RWPE1 (cell line): ENCODE measurements around the gene DBNDD2.
A peak's percentile ranks its signal among the peaks of the same experiment; 100 is the strongest.

Experiments used
- CTCF ChIA-PET: fragments of 350-600 bp; sonication (Branson Sonifier 250); formaldehyde crosslinking; extraction: SDS; loops from one replicate; lab custom pipeline; 2021; lab: Yijun Ruan, JAX
- POLR2A ChIA-PET: fragments of 400-600 bp; formaldehyde crosslinking; extraction: SDS; loops from one replicate; lab custom pipeline; 2020; ENCODE audit warnings: antibody characterized with exemption; ENCODE audit not compliant: low non-redundant PET; lab: Yijun Ruan, JAX
- DNase-seq: peaks from one replicate; pipeline ENCODE4 v3.0.0; 2012; ENCODE audit warnings: low spot score
- H3K27ac ChIP-seq: fragments of 450-650 bp; 2 replicates; pipeline ENCODE4 v1.5.1; 2017
- TF ChIP-seq, protein P1 (sequence below): fragments of 450-650 bp; conservative IDR thresholded peaks from 2 replicates; pipeline ENCODE4 v1.5.1; 2017; ENCODE audit warnings: low read depth, mild to moderate bottlenecking

Gene DBNDD2

GRCh38 chr20:45425561-45425960, 17.5 kb downstream of the DBNDD2 start:
- TF ChIP-seq, protein P1, sequence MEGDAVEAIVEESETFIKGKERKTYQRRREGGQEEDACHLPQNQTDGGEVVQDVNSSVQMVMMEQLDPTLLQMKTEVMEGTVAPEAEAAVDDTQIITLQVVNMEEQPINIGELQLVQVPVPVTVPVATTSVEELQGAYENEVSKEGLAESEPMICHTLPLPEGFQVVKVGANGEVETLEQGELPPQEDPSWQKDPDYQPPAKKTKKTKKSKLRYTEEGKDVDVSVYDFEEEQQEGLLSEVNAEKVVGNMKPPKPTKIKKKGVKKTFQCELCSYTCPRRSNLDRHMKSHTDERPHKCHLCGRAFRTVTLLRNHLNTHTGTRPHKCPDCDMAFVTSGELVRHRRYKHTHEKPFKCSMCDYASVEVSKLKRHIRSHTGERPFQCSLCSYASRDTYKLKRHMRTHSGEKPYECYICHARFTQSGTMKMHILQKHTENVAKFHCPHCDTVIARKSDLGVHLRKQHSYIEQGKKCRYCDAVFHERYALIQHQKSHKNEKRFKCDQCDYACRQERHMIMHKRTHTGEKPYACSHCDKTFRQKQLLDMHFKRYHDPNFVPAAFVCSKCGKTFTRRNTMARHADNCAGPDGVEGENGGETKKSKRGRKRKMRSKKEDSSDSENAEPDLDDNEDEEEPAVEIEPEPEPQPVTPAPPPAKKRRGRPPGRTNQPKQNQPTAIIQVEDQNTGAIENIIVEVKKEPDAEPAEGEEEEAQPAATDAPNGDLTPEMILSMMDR: no peak
- H3K27ac ChIP-seq: no peak overlapping the region
- CTCF ChIA-PET: interaction anchor here (0.6 kb wide), 2 partner anchors 63 to 305 kb away, joined by 3 read pairs; partner anchors contain the start of gene SYS1
- POLR2A ChIA-PET: no interaction called here
- no peak for DNase-seq

- no peak for DNase-seq
- H3K27ac ChIP-seq: peak overlapping the region; percentile 3
- ChIA-PET CTCF (interaction anchor here (0.6 to 2.2 kb wide), 5 partner anchors 11 to 306 kb away, joined by 3 to 8 read pairs (median 3); partner anchors contain the start of gene SYS1), POLR2A (interaction anchor here (0.6 kb wide), 1 partner anchor 389 kb away, joined by 3 read pairs; no protein-coding TSS in a partner anchor)
- TF ChIP-seq, protein P1: no peak
Observed at GRCh38 chr20:45426320-45427016, 18.4 kb downstream of the DBNDD2 start.

- ChIA-PET CTCF (interaction anchor here (0.5 to 2.2 kb wide), 8 partner anchors 9 to 538 kb away, joined by 3 to 8 read pairs (median 4); no protein-coding TSS in a partner anchor), POLR2A (interaction anchor here (0.6 to 1.4 kb wide), 2 partner anchors 12 to 390 kb away, joined by 3 to 4 read pairs; no protein-coding TSS in a partner anchor)
- TF ChIP-seq, protein P1: no peak
- peak overlapping the region; percentile 3; the same call in 1 of the 2 replicates for H3K27ac ChIP-seq
- no peak for DNase-seq
Observed at GRCh38 chr20:45427236-45428149, 19.4 kb downstream of the DBNDD2 start.

- POLR2A ChIA-PET: interaction anchor here (0.7 to 0.8 kb wide), 2 partner anchors 66 to 82 kb away, joined by 3 read pairs; partner anchors contain the start of genes SDC4 and SYS1
- DNase-seq: no peak
- CTCF ChIA-PET: interaction anchor here (0.6 to 1.6 kb wide), 5 partner anchors 14 to 524 kb away, joined by 3 to 6 read pairs (median 3); no protein-coding TSS in a partner anchor
- no peak overlapping the region for H3K27ac ChIP-seq
- TF ChIP-seq, protein P1: no peak
Observed at GRCh38 chr20:45429618-45430017, 21.5 kb downstream of the DBNDD2 start.

DNA sequence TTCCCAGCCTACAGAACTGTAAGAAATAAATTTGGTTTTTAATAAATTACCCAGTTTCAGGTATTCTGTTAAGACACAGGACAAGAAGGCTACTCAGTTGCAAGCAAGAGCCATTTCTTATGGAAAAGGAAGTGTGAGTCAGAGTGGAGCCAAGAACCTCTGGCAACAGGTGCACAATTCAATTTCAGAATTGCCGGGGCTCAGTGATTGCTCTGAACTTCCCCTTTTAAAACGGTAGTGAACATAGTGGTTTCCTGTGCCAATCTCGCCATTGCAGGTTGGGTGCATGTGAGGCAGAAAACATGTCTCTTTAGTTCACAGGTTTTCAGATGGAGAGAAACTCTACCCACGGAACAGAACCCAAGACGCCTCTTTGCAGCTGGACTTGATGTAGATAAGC, 24.2 kb downstream of the DBNDD2 start:
- no peak for DNase-seq
- TF ChIP-seq, protein P1: no peak
- ChIA-PET POLR2A (no interaction called here), CTCF (interaction anchor here (1.9 kb wide), 1 partner anchor 109 kb away, joined by 4 read pairs; no protein-coding TSS in a partner anchor)
- no peak overlapping the region for H3K27ac ChIP-seq

DNA sequence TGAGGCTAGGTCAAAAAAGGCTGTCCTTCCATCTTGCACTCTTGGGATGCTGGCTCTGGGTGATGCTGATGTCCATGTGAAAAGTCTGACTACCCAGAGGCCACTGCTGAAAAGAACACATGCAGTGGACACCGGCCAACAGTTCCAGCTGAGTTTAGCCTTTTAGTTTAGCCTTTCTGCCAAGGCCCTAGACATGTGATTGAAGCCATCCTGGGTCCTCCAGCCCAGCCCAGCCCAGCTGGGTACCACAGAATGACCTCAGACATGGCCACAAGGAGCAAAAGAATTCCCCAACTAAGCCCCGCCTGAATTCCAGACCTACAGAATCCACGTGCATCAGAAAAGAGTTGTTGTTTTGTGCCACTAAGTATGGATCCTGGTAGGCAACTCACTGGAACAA, 25.2 kb downstream of the DBNDD2 start:
- no peak overlapping the region for H3K27ac ChIP-seq
- no peak for DNase-seq
- TF ChIP-seq, protein P1: no peak
- ChIA-PET POLR2A (no interaction called here), CTCF (no interaction called here)
